ENCODE measurements around the gene LACC1.

LACC1 gene

DNA sequence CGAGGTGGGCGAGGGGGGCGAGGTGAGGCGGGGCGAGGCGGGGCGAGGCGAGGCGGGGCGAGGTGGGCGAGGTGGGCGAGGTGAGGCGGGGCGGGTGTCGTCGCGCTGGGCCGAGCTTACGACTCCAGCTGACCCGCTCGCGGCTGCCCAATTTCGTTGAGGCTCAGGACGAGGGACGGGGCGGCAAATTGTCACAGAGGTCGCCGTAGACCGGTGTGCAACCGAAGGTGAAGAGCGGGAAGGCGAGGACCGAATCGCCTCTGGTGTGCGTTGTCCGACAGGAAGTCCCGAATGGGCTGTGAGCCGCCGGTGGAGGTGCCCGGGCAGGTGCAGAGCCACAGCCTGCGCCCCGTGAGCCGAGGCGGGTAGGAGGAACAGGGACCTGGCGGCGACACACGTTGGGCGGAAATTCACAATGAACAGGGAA, at the start of gene LACC1:
Gene LACC1, plus strand, starts transcription at position 150 of the 427 bp plus-strand sequence. CDS start 1,082 bp downstream, outside the sequence.
- Histone ChIP-seq H3K4me1 (ENCODE audit: insufficient read depth, low read length) (peaks cover 25% of the 10 kb centered on the region; the same call in 1 of the 2 replicates), H3K9me3 (ENCODE audit: insufficient read depth, low read depth, low read length) (no peaks in the 10 kb centered on the region), H3K9ac (ENCODE audit: low read depth, low read length) (peak within 1 kb of the TSS; percentile 80), H3K27me3 (ENCODE audit: insufficient read depth, low read length) (peaks cover 22% of the 10 kb centered on the region), H3K36me3 (ENCODE audit: insufficient read depth, low read depth, low read length) (no peaks in the 10 kb centered on the region), H3K4me3 (ENCODE audit: low read length) (peak within 1 kb of the TSS; percentile 68), H3K27ac (ENCODE audit: low read length) (peak within 1 kb of the TSS; percentile 54)

- H3K4me1 ChIP-seq (ENCODE audit: insufficient read depth, low read length): no peaks in the 10 kb centered on the region
- no peak overlapping the region for H3K9ac ChIP-seq (ENCODE audit: low read depth, low read length)
- no peaks in the 10 kb centered on the region for H3K36me3 ChIP-seq (ENCODE audit: insufficient read depth, low read depth, low read length)
- H3K9me3 ChIP-seq (ENCODE audit: insufficient read depth, low read depth, low read length): no peaks in the 10 kb centered on the region
- H3K4me3 ChIP-seq (ENCODE audit: low read length): no peak overlapping the region
- no peak overlapping the region for H3K27ac ChIP-seq (ENCODE audit: low read length)
- no peaks in the 10 kb centered on the region for H3K27me3 ChIP-seq (ENCODE audit: insufficient read depth, low read length)
Measured at GRCh38 chr13:43830497-43830881, 49.2 kb upstream of the LACC1 start.

DNA sequence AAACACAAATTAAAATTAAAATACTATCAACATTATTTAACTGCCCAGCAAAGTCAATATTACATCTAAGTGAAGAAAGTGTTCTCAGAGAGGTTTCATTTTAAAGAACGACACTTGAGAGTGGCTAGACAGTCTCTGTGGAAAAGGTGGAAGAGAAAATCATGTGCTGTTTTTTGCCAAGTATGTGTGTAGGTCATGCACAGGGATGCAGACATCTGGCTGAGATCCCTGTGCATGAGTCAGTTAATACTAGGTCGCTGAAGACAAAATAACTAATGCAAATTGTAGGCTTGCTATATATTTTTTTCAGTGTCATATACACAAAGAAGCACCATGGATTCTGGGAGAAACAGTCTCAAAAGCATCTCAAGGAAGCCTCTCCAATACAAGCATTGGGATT, 48.6 kb upstream of the LACC1 start:
- no peaks in the 10 kb centered on the region for H3K9me3 ChIP-seq (ENCODE audit: insufficient read depth, low read depth, low read length)
- H3K36me3 ChIP-seq (ENCODE audit: insufficient read depth, low read depth, low read length): no peaks in the 10 kb centered on the region
- no peak overlapping the region for H3K27ac ChIP-seq (ENCODE audit: low read length)
- H3K27me3 ChIP-seq (ENCODE audit: insufficient read depth, low read length): no peaks in the 10 kb centered on the region
- no peak overlapping the region for H3K4me3 ChIP-seq (ENCODE audit: low read length)
- H3K9ac ChIP-seq (ENCODE audit: low read depth, low read length): no peak overlapping the region
- H3K4me1 ChIP-seq (ENCODE audit: insufficient read depth, low read length): no peaks in the 10 kb centered on the region

DNA sequence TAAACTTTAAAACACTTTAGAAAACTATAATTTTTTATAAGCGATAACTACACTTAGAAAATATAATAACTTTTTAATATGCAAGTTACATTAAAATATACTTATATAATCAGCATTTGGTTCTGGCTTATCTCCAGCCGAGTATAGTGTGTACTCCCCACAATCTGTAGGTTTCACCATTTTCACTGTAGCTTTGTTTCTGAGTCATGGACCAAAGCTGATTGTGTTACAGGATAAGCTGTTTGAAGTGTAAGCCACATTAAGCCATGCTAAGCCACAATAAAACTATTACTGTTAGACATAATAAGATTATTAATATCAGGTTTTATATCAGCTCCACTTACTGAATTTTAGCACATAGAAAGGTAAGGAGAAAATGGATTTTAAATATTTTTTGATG, 44.0 kb upstream of the LACC1 start:
- Histone ChIP-seq H3K36me3 (ENCODE audit: insufficient read depth, low read depth, low read length) (no peaks in the 10 kb centered on the region), H3K27me3 (ENCODE audit: insufficient read depth, low read length) (no peaks in the 10 kb centered on the region), H3K4me3 (ENCODE audit: low read length) (no peak overlapping the region), H3K4me1 (ENCODE audit: insufficient read depth, low read length) (no peaks in the 10 kb centered on the region), H3K9me3 (ENCODE audit: insufficient read depth, low read depth, low read length) (no peaks in the 10 kb centered on the region), H3K27ac (ENCODE audit: low read length) (no peak overlapping the region), H3K9ac (ENCODE audit: low read depth, low read length) (no peak overlapping the region)

GRCh38 chr13:43838909-43839308, 40.8 kb upstream of the LACC1 start:
- no peak overlapping the region for H3K9ac ChIP-seq (ENCODE audit: low read depth, low read length)
- no peaks in the 10 kb centered on the region for H3K27me3 ChIP-seq (ENCODE audit: insufficient read depth, low read length)
- H3K4me3 ChIP-seq (ENCODE audit: low read length): no peak overlapping the region
- no peaks in the 10 kb centered on the region for H3K36me3 ChIP-seq (ENCODE audit: insufficient read depth, low read depth, low read length)
- H3K27ac ChIP-seq (ENCODE audit: low read length): no peak overlapping the region
- no peaks in the 10 kb centered on the region for H3K4me1 ChIP-seq (ENCODE audit: insufficient read depth, low read length)
- no peaks in the 10 kb centered on the region for H3K9me3 ChIP-seq (ENCODE audit: insufficient read depth, low read depth, low read length)

- H3K9me3 ChIP-seq (ENCODE audit: insufficient read depth, low read depth, low read length): peaks cover 8% of the 10 kb centered on the region; the same call in 1 of the 2 replicates
- H3K4me1 ChIP-seq (ENCODE audit: insufficient read depth, low read length): no peaks in the 10 kb centered on the region
- no peak overlapping the region for H3K27ac ChIP-seq (ENCODE audit: low read length)
- H3K27me3 ChIP-seq (ENCODE audit: insufficient read depth, low read length): no peaks in the 10 kb centered on the region
- no peak overlapping the region for H3K9ac ChIP-seq (ENCODE audit: low read depth, low read length)
- no peaks in the 10 kb centered on the region for H3K36me3 ChIP-seq (ENCODE audit: insufficient read depth, low read depth, low read length)
- no peak overlapping the region for H3K4me3 ChIP-seq (ENCODE audit: low read length)
Measured at GRCh38 chr13:43846496-43847158, 33.1 kb upstream of the LACC1 start.

DNA sequence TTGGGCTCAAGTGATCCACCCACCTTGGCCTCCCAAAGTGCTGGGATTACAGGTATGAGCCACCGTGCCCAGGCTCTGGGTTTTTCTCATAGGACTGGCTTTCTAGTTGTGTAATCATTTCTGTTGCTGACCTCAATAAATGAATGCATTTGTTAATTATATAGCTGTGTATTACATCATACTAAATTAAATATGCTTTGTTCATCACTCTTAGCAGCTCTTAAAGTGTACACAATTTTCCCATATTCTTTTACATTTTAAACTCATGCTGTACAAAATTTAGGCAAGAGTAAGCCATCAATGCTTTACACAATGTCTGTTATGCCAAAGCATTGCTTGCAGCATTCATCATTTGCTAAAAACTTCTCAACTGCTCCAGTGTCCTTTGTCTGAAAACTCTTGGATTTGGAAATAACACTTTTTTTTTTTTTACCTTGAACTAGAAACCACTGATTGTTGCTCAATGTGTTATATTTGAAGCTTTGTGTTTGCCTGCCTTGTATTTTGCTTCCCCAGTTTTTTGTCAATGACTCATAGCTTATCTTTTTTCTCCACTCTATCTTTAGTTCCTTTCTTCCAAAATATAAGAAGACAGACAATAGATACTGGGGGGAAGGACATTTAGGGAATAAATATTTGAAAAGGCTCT, 31.6 kb upstream of the LACC1 start:
- no peak overlapping the region for H3K27ac ChIP-seq (ENCODE audit: low read length)
- H3K36me3 ChIP-seq (ENCODE audit: insufficient read depth, low read depth, low read length): no peaks in the 10 kb centered on the region
- H3K9ac ChIP-seq (ENCODE audit: low read depth, low read length): no peak overlapping the region

GRCh38 chr13:43850873-43851272, 28.8 kb upstream of the LACC1 start:
- H3K27ac ChIP-seq (ENCODE audit: low read length): no peak overlapping the region
- H3K9me3 ChIP-seq (ENCODE audit: insufficient read depth, low read depth, low read length): peaks cover 17% of the 10 kb centered on the region
- no peaks in the 10 kb centered on the region for H3K4me1 ChIP-seq (ENCODE audit: insufficient read depth, low read length)

More for the DNA sequence above, 31.6 kb upstream of the LACC1 start:
- Histone ChIP-seq H3K27me3 (ENCODE audit: insufficient read depth, low read length) (no peaks in the 10 kb centered on the region), H3K4me3 (ENCODE audit: low read length) (no peak overlapping the region), H3K9me3 (ENCODE audit: insufficient read depth, low read depth, low read length) (peaks cover 10% of the 10 kb centered on the region), H3K4me1 (ENCODE audit: insufficient read depth, low read length) (no peaks in the 10 kb centered on the region)

DNA sequence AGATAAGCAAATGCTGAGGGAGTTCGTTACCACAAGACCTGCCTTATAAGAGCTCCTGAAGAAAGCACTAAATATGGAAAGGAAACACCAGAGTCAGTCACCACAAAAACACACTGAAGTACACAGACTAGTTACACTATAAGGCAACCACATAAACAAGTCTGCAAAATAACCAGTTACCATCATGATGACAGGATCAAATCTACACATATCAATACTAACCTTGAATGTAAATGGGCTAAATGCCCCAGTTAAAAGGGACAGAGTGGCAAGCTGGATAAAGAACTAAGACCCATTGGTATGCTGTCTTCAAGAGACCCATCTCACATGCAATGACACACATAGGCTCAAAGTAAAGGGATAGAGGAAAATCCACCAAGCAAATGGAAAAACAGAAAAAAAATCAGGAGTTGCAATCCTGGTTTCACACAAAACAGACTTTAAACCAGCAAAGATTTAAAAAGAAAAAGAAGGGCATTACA, 26.7 kb upstream of the LACC1 start:
- Histone ChIP-seq H3K27me3 (ENCODE audit: insufficient read depth, low read length) (no peaks in the 10 kb centered on the region), H3K36me3 (ENCODE audit: insufficient read depth, low read depth, low read length) (no peaks in the 10 kb centered on the region), H3K4me1 (ENCODE audit: insufficient read depth, low read length) (no peaks in the 10 kb centered on the region), H3K9ac (ENCODE audit: low read depth, low read length) (no peak overlapping the region), H3K27ac (ENCODE audit: low read length) (no peak overlapping the region), H3K4me3 (ENCODE audit: low read length) (no peak overlapping the region), H3K9me3 (ENCODE audit: insufficient read depth, low read depth, low read length) (peaks cover 17% of the 10 kb centered on the region)

More at GRCh38 chr13:43850873-43851272, 28.8 kb upstream of the LACC1 start:
- H3K9ac ChIP-seq (ENCODE audit: low read depth, low read length): no peak overlapping the region
- no peaks in the 10 kb centered on the region for H3K36me3 ChIP-seq (ENCODE audit: insufficient read depth, low read depth, low read length)
- no peak overlapping the region for H3K4me3 ChIP-seq (ENCODE audit: low read length)
- no peaks in the 10 kb centered on the region for H3K27me3 ChIP-seq (ENCODE audit: insufficient read depth, low read length)

- no peak overlapping the region for H3K4me3 ChIP-seq (ENCODE audit: low read length)
- H3K9me3 ChIP-seq (ENCODE audit: insufficient read depth, low read depth, low read length): peaks cover 4% of the 10 kb centered on the region; the same call in 1 of the 2 replicates
- no peaks in the 10 kb centered on the region for H3K27me3 ChIP-seq (ENCODE audit: insufficient read depth, low read length)
- no peaks in the 10 kb centered on the region for H3K36me3 ChIP-seq (ENCODE audit: insufficient read depth, low read depth, low read length)
- no peak overlapping the region for H3K27ac ChIP-seq (ENCODE audit: low read length)
- H3K4me1 ChIP-seq (ENCODE audit: insufficient read depth, low read length): no peaks in the 10 kb centered on the region
- H3K9ac ChIP-seq (ENCODE audit: low read depth, low read length): no peak overlapping the region
Measured at GRCh38 chr13:43861863-43862262, 17.8 kb upstream of the LACC1 start.

DNA sequence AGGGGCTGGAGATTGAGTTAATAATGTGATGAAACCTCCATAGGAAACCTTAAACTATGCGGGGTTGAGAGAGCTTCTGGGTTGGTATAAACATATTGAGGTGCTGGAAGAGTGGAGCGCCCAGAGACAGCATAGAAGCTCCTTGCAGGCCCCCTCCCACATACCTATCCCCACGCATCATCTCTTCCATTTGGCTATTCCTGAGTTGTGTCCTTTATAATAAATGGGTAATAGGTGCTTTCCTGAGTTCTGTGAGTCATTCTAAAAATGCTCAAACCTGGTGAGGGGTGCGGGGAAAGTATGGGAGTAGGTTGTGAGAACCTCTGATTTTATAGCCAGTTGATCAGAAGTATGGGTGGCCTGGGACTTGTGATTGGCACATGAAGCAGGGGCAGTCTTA, 14.8 kb upstream of the LACC1 start:
- H3K4me1 ChIP-seq (ENCODE audit: insufficient read depth, low read length): no peaks in the 10 kb centered on the region
- H3K9me3 ChIP-seq (ENCODE audit: insufficient read depth, low read depth, low read length): peaks cover 4% of the 10 kb centered on the region; the same call in 1 of the 2 replicates
- no peak overlapping the region for H3K4me3 ChIP-seq (ENCODE audit: low read length)
- H3K36me3 ChIP-seq (ENCODE audit: insufficient read depth, low read depth, low read length): peaks cover 12% of the 10 kb centered on the region; the same call in 1 of the 2 replicates
- H3K27me3 ChIP-seq (ENCODE audit: insufficient read depth, low read length): no peaks in the 10 kb centered on the region
- H3K27ac ChIP-seq (ENCODE audit: low read length): no peak overlapping the region
- no peak overlapping the region for H3K9ac ChIP-seq (ENCODE audit: low read depth, low read length)

GRCh38 chr13:43865892-43866291, 13.8 kb upstream of the LACC1 start:
- H3K4me3 ChIP-seq (ENCODE audit: low read length): no peak overlapping the region
- H3K27me3 ChIP-seq (ENCODE audit: insufficient read depth, low read length): no peaks in the 10 kb centered on the region
- H3K9me3 ChIP-seq (ENCODE audit: insufficient read depth, low read depth, low read length): peaks cover 4% of the 10 kb centered on the region; the same call in 1 of the 2 replicates
- no peaks in the 10 kb centered on the region for H3K4me1 ChIP-seq (ENCODE audit: insufficient read depth, low read length)
- H3K9ac ChIP-seq (ENCODE audit: low read depth, low read length): no peak overlapping the region
- peaks cover 16% of the 10 kb centered on the region; the same call in 1 of the 2 replicates for H3K36me3 ChIP-seq (ENCODE audit: insufficient read depth, low read depth, low read length)
- H3K27ac ChIP-seq (ENCODE audit: low read length): no peak overlapping the region
